Measurements from ENCODE around the gene ERICH3.

Gene ERICH3, protein sequence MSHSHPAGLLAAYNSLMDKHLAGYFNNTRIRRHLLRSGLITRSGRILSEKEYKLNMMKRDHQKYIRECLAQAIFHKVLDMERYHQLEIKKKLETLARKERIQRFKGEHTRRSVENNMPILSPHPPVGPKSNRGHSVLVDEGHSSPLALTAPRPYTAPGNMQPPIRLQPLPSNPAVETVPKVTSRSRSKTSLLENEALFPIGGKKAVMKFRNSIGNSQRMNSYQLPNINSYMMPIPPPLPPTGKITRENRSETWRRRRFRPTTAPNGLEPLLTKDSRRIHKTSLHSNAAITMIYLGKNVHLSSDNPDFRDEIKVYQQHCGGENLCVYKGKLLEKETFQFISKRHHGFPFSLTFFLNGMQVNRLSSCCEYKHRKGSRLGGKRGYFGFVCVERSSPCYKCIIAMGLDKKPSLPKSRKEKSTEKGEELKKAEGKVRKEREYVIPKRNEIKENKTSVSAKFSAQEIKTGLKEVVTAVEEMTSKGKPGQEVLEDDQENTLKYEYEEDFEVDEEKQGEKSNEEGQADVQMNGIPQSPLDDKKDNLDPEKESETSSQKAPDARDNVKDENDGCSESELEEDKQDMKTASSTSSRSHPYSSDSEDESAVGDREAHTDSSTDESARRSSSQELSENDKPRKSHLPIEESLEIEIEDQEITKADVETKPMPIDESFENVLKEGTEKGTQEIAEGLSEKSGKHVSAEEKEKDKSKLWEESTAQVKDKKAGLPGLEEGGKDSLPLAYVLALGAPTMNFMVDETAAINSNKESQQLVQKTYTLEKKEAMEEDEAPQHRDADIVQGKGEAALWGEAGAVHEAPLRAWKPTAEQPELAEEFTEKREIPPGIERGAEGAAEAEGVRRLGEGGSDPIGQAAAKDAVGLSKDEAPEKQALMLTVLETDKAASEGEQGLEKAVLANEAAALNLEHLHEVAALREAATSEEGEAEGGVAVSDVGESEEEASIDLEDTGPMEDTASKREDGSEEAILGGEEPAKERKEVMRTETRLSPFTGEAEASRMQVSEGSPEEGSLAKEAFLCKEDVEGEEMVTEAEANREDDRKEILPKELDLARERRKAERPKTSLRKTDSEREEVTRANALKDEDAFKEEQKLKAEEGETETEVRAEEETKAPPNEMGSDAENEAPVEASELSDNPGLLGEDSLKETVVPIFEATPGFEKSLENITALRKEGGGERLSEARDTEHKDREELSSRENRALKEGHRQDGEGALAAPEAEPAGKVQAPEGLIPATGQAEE (N-terminal part only)

DNA sequence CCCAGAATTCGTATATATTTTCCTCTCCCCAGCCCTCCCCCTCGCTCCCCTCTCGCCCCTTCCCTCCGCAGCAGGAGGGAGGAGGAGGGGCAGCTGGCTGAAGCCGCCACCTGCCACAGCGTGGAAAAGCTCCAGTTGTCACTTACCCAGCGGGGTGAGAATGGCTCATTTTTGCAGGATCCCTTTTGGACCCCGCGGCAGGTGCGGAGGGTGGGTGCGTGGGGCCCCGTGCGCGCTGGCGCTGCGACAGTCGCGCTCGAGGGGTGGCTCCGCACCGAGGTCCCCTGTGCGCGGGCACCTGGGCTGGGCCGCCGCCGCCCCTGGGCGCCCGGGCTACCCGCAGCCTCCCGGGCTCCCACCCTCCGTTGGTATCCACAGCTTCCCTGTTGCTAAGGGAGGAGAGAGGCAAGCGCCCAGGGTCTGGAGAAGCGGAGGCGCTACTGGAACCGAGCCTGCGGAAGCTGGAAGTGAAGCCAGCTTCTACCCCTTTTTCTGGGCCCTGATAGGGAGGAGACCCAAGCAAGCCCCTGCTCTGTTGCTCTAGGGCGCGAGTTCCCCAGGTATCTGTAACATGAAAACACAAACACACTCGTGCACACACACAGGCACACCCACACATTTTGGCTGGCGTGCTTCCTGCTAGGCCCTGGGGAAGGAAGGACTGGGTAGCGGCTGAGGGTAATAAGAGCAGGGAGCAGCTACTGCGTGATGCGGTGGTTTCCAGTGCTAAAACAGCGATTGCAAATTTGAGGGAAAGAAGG, at the start of gene ERICH3:
TSS of gene ERICH3 (minus strand) at position 442 of the 761 bp plus-strand sequence. CDS start at position 169, 273 bp downstream.
- DNase-seq = no peak

DNA sequence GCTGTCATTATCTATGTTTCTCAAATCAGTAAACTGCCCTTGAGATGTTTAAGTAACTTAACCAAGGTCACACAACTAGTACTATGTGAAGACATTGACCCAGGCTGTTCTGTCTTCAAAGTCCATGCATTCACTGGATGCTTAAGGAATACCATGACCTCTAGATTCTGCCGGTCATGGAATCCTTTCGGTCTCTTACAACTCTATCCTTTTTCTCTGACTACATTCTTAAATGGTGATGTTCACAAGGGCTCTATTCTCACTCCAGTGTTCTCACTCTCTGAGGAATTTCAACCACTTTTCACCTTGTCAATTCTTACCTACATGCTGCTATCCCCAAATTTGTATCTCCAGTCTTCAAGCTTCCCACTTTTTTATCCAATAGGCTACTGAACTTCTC, 44.0 kb upstream of the ERICH3 start:
- DNase-seq = no peak

DNA sequence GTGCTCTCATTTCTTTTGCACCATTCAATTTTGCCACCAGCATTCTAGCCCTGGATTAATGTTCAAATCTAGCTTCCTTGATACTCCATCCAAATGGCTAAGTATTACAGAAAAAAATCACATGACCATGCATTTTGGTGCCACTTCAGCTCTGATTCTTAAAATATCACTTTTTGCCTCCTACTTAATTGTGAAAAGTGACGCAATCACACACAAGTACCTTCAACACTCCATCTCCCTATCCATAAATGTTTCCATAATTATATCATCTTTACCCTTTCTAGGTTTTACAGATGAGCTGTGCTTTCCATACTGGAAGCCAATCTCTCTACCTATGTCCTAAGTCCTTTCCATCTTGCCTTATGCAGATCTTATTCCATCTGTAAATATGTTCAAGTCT, 43.2 kb upstream of the ERICH3 start:
- no peak for DNase-seq

DNA sequence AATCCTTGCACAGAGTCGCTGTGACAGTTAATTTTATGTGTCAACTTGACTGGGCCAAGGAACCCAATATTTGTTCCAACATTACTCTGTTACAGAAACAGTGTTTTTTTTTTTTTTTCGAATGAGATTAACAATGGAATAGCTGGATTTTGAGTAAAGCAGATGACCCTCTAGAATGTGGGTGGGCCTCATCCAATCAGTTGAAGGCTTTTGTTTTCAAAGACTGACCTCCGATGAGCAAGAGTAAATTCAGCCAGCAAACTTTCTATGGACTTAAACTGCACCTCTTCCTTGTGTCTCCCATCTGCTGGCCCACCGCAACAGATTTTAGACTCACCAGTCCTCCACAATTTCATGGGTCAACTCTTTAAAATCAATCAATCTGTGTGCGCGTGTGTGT, 42.2 kb upstream of the ERICH3 start:
- DNase-seq = no peak

DNA sequence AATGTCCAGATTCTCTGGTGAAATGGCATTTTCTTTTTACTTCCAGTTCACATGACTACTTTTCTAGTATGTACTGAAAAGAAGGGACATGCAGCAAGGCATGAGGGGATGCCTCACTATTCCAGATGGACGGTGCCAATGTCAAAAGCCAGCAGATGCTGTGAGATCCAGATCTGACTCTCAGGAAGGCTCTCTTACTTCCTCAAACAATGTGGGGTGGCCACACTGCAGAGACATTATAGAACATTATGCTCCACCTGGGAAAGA, 41.6 kb upstream of the ERICH3 start:
- DNase-seq = no peak

DNA sequence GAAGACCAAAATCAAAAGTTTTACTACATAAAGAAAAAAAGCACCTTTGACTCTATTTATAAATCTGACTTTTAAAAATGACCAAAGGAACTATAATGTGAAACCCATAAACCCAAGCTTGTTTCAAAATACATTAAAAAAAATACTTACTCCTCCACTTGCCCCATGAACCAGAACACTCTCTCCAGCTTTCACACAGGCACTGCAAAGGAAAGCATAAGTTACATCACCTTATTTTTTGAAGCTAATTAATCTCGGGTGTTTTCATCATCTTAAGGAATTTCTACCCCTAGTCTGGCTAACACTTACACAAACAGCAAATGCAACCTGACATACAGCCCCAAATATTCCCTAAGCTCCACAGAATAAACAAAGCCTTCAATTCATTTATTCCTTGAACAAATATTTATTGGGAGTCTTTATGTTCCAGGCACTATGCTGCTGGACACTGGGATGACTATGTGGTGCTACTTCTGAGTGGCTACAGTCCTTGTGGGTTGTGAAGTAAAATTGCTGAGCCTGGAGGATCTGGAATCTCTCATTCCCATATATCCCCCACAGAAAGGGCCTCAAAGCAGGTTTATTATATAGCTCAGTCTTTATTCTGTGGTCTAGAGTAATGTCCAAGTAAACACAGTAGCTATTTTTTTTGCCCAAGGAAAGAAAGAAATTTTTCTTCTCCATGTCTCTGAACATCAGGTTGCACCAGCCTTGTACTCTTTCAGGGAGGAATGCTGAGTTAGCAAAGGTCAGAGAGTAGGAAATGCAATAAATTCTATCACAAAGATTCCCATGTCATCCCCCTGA, 41.0 kb upstream of the ERICH3 start:
- no peak for DNase-seq

DNA sequence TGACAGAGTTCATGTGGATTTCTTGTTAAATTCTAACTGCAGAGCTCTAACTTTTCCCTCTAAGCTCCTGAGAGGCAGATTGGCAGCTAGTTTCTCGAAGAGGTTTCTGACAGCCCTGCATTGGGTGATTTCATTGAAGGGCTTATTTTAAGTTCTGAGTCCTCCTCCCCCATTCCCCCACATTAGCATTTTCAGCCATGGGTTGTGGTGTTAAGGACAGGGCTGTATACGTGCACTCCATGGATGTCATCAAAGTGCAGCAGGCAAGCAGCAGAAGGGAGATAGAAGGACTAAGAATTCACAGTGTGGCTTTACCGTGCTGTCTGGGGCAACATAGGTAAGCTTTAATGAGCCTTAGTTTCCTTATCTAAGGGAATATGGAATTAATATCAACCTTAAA, 40.3 kb upstream of the ERICH3 start:
- no peak for DNase-seq

DNA sequence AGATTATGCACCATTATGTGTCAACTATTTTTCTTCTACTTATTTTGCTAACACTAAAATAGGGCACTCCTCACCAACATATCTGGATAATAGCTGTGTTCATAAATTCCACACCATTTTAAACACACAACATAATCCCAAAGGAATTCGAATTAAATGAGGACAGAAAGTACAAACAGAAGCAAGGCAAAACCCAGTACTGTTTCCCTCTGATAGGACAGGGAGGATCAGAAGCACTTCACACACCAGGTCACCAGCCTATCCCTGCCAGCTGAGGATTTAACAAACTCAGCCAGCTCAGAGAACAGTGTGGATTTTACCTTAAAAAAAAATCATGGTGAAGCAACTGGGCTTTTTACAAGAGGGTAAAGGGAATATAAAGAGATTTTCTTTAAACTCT, 39.3 kb upstream of the ERICH3 start:
- DNase-seq = no peak

DNA sequence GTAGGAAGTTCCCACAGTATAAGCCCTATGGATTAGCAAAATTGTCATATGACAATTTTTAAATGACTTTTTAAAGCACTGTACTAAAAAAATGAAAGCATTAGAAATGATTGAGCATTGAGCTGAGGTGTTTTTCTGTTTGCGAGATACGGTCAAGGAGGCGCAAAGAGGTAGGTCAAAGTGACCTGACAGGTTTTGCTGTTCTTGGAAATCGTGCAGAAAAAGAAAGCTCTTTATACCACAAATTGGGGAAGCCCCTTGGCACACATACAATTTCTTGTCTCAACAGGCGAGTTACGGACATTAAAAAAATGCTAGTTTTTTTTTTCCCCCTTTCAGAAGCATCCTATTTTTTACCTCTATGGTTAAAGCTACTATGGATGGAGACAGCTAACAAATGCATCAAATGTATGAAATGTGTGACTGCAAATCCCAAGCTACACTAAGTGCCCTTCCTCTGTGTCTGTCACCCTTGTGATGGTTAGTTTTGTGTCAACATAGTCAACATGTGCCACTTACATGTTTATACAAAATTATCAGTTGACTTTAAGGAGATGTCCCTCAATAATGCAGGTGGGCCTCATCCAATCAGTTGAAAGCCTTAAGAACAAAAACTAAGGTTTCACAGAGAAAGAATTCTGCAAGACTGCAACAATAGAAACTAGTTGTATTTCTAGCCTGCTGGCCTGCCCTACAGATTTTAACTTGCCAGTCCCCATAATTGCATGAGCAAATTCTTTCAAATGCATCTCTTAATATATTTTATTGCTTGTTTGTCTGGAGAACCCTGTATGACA, 30.0 kb upstream of the ERICH3 start:
- DNase-seq = no peak

DNA sequence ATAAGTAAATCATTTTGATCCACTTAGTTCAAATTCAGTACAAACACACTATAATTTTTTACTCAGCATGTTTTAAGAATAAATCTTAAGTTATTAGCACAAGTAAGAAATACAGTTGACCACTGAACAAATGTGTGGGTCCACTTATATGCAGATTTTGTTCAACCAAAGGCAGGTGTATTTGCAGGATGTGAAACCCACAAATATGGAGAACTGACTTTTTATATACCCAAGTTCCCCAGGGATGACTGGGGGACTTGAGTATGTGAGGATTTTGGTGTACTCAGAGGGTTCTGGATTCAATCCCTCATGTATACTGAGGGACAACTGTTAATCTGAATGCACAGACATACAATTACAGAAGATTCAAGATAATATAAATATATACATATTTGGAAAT, 25.7 kb upstream of the ERICH3 start:
- no peak for DNase-seq

DNA sequence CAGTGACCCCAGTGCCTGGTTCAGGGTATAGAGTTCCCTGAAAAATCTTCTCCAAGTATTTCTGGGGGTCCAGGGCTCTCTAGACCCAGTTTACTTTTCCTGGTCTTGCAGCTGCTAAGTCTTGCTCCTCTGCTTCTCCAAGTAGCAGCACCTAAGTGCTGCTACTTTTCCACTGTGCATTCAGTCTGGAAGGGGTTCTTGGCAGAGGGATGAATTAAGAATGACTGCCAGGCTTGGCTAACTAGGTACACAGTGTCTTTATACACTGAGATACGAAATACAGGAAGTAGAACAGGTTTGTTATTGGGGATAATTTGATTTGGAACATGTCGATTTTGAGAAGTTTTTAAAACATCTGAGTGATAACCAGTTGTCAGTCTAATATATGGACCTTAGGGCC, 24.2 kb upstream of the ERICH3 start:
- no peak for DNase-seq

DNA sequence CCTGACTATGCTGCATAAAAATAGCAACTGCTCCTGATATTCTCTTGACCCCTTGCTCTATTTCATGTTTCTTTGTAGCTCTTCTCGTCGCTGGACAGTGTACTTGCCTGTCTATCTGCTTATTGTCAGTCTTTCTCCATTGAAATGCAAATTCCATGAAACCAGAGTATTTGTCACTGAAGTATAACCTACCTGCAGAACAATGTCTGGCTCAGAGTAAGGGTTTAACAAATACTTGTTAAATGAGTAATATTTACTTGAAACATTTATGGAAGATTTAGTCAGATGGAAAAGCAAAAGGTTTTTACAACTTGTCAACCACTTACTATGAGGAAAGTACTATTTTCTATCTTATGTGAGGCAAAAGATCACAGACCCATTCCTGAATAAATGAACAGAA, 19.9 kb upstream of the ERICH3 start:
- no peak for DNase-seq

DNA sequence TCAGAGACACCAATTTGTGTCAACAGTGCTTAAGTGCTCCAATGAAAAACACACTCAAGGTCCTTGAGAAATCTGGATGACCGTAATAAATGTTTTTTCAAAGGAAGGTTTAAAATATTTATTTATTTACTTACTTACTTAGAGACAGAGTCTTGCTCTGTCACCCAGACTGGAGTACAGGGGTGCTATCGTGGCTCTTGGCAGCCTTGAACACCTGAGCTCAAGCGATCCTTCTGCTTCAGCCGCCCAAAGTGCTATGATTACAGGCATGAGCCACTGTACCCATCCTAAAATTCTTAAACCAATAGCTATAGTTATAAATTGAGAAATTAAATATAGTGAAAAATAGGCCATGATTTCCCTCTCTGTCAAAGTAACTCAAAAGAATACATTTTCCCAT, 17.3 kb upstream of the ERICH3 start:
- DNase-seq = no peak

DNA sequence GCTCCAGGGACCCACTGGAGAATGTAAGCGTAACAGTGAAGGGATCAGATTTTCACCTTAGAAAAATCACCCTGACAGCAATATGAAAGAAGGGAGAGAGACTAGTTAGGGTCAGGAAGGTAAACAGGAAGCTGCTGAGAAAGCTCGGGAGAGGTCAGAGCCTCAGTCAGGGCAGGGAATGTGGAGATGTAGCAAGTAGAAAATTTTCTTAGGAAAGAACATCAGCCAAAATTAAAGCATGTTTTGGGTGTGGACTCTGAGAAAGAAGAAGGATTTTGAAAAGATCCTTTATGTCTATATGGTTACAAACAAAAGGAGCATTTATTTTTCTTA, 16.7 kb upstream of the ERICH3 start:
- DNase-seq = no peak

DNA sequence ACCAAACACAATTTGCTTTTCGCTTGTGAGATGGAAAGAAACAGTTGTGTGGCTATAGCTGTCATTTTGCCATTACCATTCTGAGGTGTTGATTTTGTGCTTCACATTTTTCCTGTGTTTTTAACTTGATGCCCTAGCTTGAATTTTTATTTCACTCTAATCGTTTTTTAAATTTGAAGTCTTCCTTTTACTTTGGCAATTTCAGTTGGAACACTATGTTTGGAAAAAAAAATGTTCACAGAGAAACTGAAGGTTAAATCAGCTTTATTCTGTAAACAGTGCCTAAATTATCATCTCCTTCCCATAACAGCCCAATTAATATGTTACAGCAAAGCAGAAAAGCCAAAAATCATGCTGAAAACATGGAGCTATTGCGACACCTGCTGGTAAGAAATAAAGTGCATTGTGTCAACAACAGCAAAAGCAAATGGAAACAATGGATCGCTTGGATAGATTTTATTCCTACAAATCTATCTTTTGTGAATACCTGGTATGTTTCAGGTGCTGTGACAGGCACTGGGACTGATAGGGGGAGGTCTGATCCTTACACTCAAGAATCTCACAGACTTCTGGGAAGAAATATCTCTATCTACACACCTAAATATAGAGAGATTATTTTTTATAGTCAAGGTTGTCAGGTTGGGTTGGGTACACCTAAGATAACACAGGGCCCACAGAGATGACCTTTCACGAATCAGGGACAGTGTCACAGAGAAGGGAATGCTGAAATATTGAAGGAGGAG, 16.2 kb upstream of the ERICH3 start:
- peak; percentile 38 to 46 for DNase-seq

DNA sequence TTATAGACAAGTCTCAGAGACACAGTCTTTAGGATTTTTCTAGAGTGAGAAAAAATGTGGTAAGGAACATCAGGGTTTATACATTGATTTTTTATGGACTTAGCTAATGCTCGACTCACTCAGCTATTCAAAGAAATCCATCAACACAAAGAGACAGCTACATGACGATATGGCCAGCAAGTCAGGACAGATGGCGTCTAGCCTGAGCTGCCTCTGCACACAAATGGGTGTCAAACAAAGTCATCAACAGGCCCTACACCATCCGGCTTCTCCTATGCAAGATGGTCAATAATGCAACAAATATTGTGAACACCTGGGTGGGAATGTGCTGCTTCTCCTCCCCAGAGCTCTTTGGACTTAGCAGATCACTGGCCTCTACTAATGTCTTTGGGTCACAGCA, 13.3 kb upstream of the ERICH3 start:
- no peak for DNase-seq

DNA sequence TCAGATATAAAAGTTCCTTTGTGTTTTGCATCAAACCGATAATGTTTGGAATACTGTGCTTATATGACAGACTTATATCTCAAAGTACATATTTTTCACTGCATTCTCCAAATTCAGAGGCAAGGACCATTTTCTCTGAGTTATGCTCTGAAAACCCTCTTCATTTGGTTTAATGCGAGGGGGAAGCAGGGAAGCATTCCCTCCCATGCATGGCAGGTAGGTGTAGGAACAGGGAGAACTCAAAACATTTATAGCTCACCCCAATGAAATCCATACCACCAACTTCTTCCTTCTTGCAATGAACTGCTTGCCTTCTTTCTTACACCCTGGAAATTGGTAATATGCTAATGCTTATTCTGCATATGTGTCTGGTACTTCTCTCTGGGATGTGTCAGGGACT, 10.7 kb upstream of the ERICH3 start:
- no peak for DNase-seq

DNA sequence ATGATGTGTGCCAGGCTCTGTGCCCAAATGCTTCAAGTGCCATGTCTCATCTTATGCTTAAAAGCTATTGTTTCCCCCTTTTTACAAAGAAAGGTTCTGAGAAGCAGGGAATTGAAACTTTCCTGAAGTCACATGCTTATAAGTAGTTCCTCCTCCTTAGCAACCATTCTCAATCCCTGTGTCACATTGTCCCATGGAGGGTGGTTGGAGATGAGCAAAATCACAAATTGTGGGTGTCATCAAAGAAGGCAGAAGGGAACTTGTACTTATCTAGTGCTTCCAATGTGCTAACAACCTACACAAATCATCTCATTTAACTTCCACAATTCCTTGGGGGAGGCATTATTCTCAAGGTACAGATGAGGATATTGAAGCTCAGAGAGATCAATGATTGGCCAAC, 10.1 kb upstream of the ERICH3 start:
- no peak for DNase-seq

DNA sequence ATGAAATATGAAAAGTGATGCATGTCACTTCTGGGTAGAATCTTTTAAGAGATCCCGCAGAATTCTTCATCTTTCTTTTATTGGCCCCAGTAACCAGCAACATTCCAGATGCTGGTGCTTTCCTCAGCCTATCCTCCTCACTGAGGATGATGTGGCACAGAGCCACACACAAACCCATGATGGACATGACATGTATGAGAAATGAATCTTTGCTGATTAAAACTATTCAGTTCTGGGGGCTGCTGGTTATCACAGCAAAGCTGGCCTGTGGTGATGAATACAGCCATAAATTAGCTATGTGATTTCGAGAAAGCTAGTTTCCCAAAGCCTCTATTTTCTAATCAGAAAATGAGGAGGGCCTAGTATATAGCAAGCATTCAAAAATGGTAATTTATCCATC, 8.3 kb upstream of the ERICH3 start:
- DNase-seq = no peak

DNA sequence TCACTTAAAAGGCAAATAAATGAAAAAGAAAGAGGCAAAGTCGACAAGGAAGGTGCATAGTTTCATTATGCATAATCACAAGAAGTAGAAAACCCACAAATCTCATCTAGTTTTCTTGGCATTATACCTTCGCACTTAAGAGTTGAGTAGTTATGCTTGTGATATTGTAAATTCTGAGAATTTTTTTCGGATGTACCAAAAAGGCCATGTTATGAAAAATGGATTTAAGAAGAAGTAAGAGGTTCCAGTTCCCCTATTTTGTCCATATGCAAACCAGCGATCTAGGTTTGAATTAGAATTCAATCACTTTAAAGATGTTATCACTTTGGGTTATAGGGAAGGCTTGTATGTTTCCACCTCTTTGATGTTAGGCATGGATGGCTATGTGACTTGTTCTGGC, 7.9 kb upstream of the ERICH3 start:
- no peak for DNase-seq

DNA sequence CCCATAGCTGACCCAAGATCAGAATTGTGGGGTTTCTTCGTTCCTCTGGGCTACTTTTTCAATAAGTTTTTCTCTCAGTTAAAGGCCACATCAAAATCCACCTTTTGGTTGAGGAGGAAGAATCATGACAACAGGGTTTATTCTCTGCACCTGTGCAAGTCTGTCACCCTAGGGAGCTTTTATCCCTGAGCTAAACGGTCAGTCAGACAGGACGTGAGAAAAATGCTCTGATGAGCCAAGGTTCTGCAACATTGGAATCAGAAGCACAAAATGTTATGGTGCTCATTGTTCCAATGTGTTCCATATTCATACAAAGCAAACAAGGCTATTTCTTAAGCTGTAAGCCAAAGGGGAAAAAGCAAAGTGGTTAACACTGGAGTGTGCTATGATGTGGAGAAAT, 7.4 kb upstream of the ERICH3 start:
- DNase-seq = no peak

Data from stimulated activated CD4-positive, alpha-beta T cell treated with anti-CD3 and anti-CD28 coated beads, Interleukin-2, amount 100 ng/mL, for 48 hours (primary cell).